ENCODE measurements around the gene HDAC4. TPM values are rescaled to one million over a fixed set of nuclear protein-coding genes. Genes with fewer than 3 reads are reported as not detected.

Gene HDAC4
- total and polyA plus RNA-seq, 2 of the 8 experiments (the other 6 are each of a cell fraction or from before 2014, with no cell fraction given): 15.4 to 31.5 TPM

GRCh38 chr2:239251971-239252370 is 148.8 kb downstream of the HDAC4 start:
- DNase-seq (ENCODE audit: low read depth in 1 of 2, low spot score in 2 of 2) (no peak), FAIRE-seq (no peak)
- Histone ChIP-seq H3K79me1 (ENCODE audit: low read depth, low read length) (peaks cover 14% of the 10 kb centered on the region), H3K4me2 (ENCODE audit: insufficient read depth in 1 of 2, low read depth in 2 of 2, low read length in 2 of 2) (no peak overlapping the region), H4K20me1 (replicated peaks in 1 of 2; ENCODE audit: control insufficient read depth in 1 of 2, insufficient read depth in 2 of 2, low read length in 2 of 2) (peaks cover 7 to 19% of the 10 kb centered on the region in 2 experiments), H3K18ac (ENCODE audit: extremely low read depth, low read length) (no peak overlapping the region), H3K9me3 (ENCODE audit: insufficient read depth in 2 of 2, low read depth in 1 of 2, low read length in 1 of 2) (no peaks in the 10 kb centered on the region), H3K56ac (replicated peaks; ENCODE audit: insufficient read length, low read depth, low read length) (no peak overlapping the region), H3K23me2 (ENCODE audit: low read depth, low read length) (no peaks in the 10 kb centered on the region), H2BK120ac (replicated peaks; ENCODE audit: low read depth, low read length) (no peak overlapping the region), H2BK5ac (ENCODE audit: low read depth, low read length) (no peak overlapping the region), H3K4me3 (ENCODE audit: extremely low read depth in 1 of 4, insufficient read depth in 2 of 4, low read depth in 3 of 4, low read length in 4 of 4) (no peak overlapping the region), H2BK15ac (ENCODE audit: low read length) (no peak overlapping the region), H3K36me3 (ENCODE audit: control insufficient read depth in 2 of 4, insufficient read depth in 4 of 4, low read length in 3 of 4) (no peaks in the 10 kb centered on the region), H2AK5ac (ENCODE audit: low read depth, low read length) (no peak overlapping the region), H3K27me3 (replicated peaks in 1 of 4; ENCODE audit: control insufficient read depth in 3 of 4, extremely low read depth in 1 of 4, insufficient read depth in 3 of 4, low read length in 3 of 4) (no peaks in the 10 kb centered on the region; a peak in 2 of 7 replicates), H3K4me1 (replicated peaks in 1 of 4; ENCODE audit: control insufficient read depth in 3 of 4, insufficient read depth in 4 of 4, low read length in 3 of 4) (peaks cover 0 to 3% (median 0%) of the 10 kb centered on the region in 4 experiments; a peak in 4 of 7 replicates), H2BK20ac (ENCODE audit: low read length) (no peak overlapping the region), H3K79me2 (ENCODE audit: control insufficient read depth in 1 of 2, insufficient read depth in 2 of 2, low read length in 2 of 2) (peaks cover 0 to 82% of the 10 kb centered on the region in 2 experiments; a peak in 2 of 4 replicates), H4K91ac (replicated peaks; ENCODE audit: insufficient read length, low read length) (no peak overlapping the region), H3K27ac (ENCODE audit: low read depth, low read length) (no peak overlapping the region), H3K14ac (ENCODE audit: insufficient read length) (no peak overlapping the region), H4K5ac (ENCODE audit: insufficient read length, low read depth, low read length) (no peak overlapping the region), H3K9ac (replicated peaks in 1 of 4; ENCODE audit: extremely low read depth in 1 of 4, low read depth in 3 of 4, low read length in 3 of 4) (no peak overlapping the region), H2BK12ac (ENCODE audit: low read depth, low read length) (no peak overlapping the region), H2AFZ (ENCODE audit: low read length) (no peak overlapping the region), H4K8ac (ENCODE audit: extremely low read depth, insufficient read depth, low read length) (no peak overlapping the region), H3K4ac (replicated peaks; ENCODE audit: insufficient read length, low read depth, low read length) (no peak overlapping the region), H3K23ac (ENCODE audit: insufficient read length) (no peak overlapping the region)
- TF ChIP-seq SP4 (IDR thresholded peaks at IDR 0.05; ENCODE audit: low read length) (no peak), CEBPB (IDR thresholded peaks at IDR 0.05; ENCODE audit: low read depth, low read length) (no peak), YY1 (IDR thresholded peaks at IDR 0.05; ENCODE audit: low read depth, low read length) (no peak), MAX (IDR thresholded peaks at IDR 0.05) (no peak), BRCA1 (IDR thresholded peaks at IDR 0.05; ENCODE audit: low read depth, low read length) (no peak), SIX5 (IDR thresholded peaks at IDR 0.05; ENCODE audit: low read depth, low read length) (no peak), TEAD4 (IDR thresholded peaks at IDR 0.05; ENCODE audit: low read depth, low read length) (no peak)
- CTCF ChIA-PET (ENCODE audit: partially characterized antibody): interaction anchor here (1.1 to 1.7 kb wide), 3 partner anchors 40 to 108 kb away, joined by 4 to 6 read pairs (median 5); no protein-coding TSS in a partner anchor
- 87% methylated on average over 9 of the region's 9 CpGs; no CpG with 5 or more reads in 1 of the 2 experiments for WGBS, 2 experiments (ENCODE audit: extremely low coverage in 1 of 2, insufficient coverage in 1 of 2, insufficient read length in 1 of 2, insufficient replicate concordance in 2 of 2, low coverage in 1 of 2, low lambda C conversion rate in 2 of 2, missing lambda C conversion rate in 1 of 2)
- POLR2A ChIA-PET (ENCODE audit: partially characterized antibody): no interaction called here

Data from H1 (cell line).